Measurements from ENCODE around the gene IMP4. TPM values are rescaled to one million over a fixed set of nuclear protein-coding genes. Genes with fewer than 3 reads are reported as not detected.

IMP4 gene
- total RNA-seq, 1 experiment from 2014 or later = 121 TPM

- CTCF ChIA-PET = no interaction called here
- Histone ChIP-seq H3K27me3 (ENCODE audit: insufficient read depth, low read length) (no peaks in the 10 kb centered on the region), H3K36me3 (ENCODE audit: control insufficient read depth in 1 of 2, insufficient read depth in 2 of 2, low read length in 2 of 2) (peaks cover 0 to 6% of the 10 kb centered on the region in 2 experiments; a peak in 1 of 4 replicates), H3K79me2 (ENCODE audit: insufficient read depth, low read length) (0 out of 2 replicates have a peak, but pooled peaks cover 7% of the 10 kb centered on the region), H3K9me3 (ENCODE audit: control insufficient read depth in 1 of 2, insufficient read depth in 1 of 2, low read depth in 1 of 2, low read length in 2 of 2) (no peaks in the 10 kb centered on the region), H4K20me1 (ENCODE audit: insufficient read depth) (no peaks in the 10 kb centered on the region), H3K4me2 (ENCODE audit: low read length) (peak overlapping the region; percentile 45), H3K4me3 (replicated peaks in 1 of 2; ENCODE audit: low read depth in 1 of 2, low read length in 2 of 2) (no peak overlapping the region), H3K9me2 (ENCODE audit: insufficient read depth) (no peaks in the 10 kb centered on the region), H3K4me1 (ENCODE audit: control insufficient read depth in 1 of 2, insufficient read depth in 2 of 2, low read length in 2 of 2) (peaks cover 17 to 32% of the 10 kb centered on the region in 2 experiments; a peak in 3 of 4 replicates), H3K27ac (ENCODE audit: low read depth, low read length) (no peak overlapping the region), H2AFZ (ENCODE audit: low read depth, low read length, poor library complexity, severe bottlenecking) (no peak overlapping the region), H3K9ac (ENCODE audit: low read length) (no peak overlapping the region)
- no peak for ATAC-seq
- BruUV-seq (replicated peaks) = no TSS peak
- POLR2A ChIA-PET = interaction anchor here (0.5 kb wide), 1 partner anchor 11 kb away, joined by 3 read pairs; no protein-coding TSS in a partner anchor
- RAD21 ChIA-PET (ENCODE audit: low non-redundant PET in 1 of 2, low total read pairs in 2 of 2, uncharacterized antibody in 2 of 2, unreplicated experiment in 2 of 2) = no interaction called here
- TF ChIP-seq EZH2phosphoT487 (IDR thresholded peaks at IDR 0.05; ENCODE audit: borderline replicate concordance) (no peak), SIN3A (IDR thresholded peaks at IDR 0.05; ENCODE audit: low read depth) (no peak), EZH2 (IDR thresholded peaks at IDR 0.05) (no peak), SRF (IDR thresholded peaks at IDR 0.05; ENCODE audit: low read depth) (no peak), CEBPB (IDR thresholded peaks at IDR 0.05; ENCODE audit: low read depth) (no peak)
- intact Hi-C loops (cut with micrococcal nuclease) = no loop called here
- DNase-seq (ENCODE audit: low read depth, low spot score) = no peak
These were observed 32.9 kb downstream of the IMP4 start for GRCh38 chr2:130375291-130376266.

- intact Hi-C loops (cut with micrococcal nuclease) = no loop called here
- Histone ChIP-seq H3K4me3 (replicated peaks in 1 of 2; ENCODE audit: low read depth in 1 of 2, low read length in 2 of 2) (no peak overlapping the region), H2AFZ (ENCODE audit: low read depth, low read length, poor library complexity, severe bottlenecking) (no peak overlapping the region), H3K36me3 (ENCODE audit: control insufficient read depth in 1 of 2, insufficient read depth in 2 of 2, low read length in 2 of 2) (peaks cover 0 to 6% of the 10 kb centered on the region in 2 experiments; a peak in 1 of 4 replicates), H3K27ac (ENCODE audit: low read depth, low read length) (no peak overlapping the region), H3K79me2 (ENCODE audit: insufficient read depth, low read length) (0 out of 2 replicates have a peak, but pooled peaks cover 7% of the 10 kb centered on the region), H3K4me1 (ENCODE audit: control insufficient read depth in 1 of 2, insufficient read depth in 2 of 2, low read length in 2 of 2) (peaks cover 12 to 28% of the 10 kb centered on the region in 2 experiments; a peak in 3 of 4 replicates), H3K4me2 (ENCODE audit: low read length) (no peak overlapping the region), H4K20me1 (ENCODE audit: insufficient read depth) (no peaks in the 10 kb centered on the region), H3K9me3 (ENCODE audit: control insufficient read depth in 1 of 2, insufficient read depth in 1 of 2, low read depth in 1 of 2, low read length in 2 of 2) (no peaks in the 10 kb centered on the region), H3K9me2 (ENCODE audit: insufficient read depth) (no peaks in the 10 kb centered on the region), H3K9ac (ENCODE audit: low read length) (no peak overlapping the region), H3K27me3 (ENCODE audit: insufficient read depth, low read length) (no peaks in the 10 kb centered on the region)
- RAD21 ChIA-PET (ENCODE audit: low non-redundant PET in 1 of 2, low total read pairs in 2 of 2, uncharacterized antibody in 2 of 2, unreplicated experiment in 2 of 2) = no interaction called here
- no peak for DNase-seq (ENCODE audit: low read depth, low spot score)
- no peak for ATAC-seq
- POLR2A ChIA-PET = interaction anchor here (0.5 kb wide), 1 partner anchor 10 kb away, joined by 3 read pairs; no protein-coding TSS in a partner anchor
- no peak for TF ChIP-seq ZNF274 (IDR thresholded peaks at IDR 0.05; ENCODE audit: low read depth, low read length)
- no peak for TF ChIP-seq ELF1 (IDR thresholded peaks at IDR 0.05; ENCODE audit: borderline replicate concordance, low read depth)
- peak in 2 of 3 experiments; percentile 12 to 18; a peak in 2 of 6 replicates for TF ChIP-seq CTCF (IDR thresholded peaks at IDR 0.05 in 2 of 3, conservative IDR thresholded peaks at IDR 0.05 in 1 of 3; ENCODE audit: borderline replicate concordance in 1 of 3, insufficient read depth in 1 of 3, low read depth in 2 of 3, low read length in 2 of 3)
- CTCF ChIA-PET = no interaction called here
- no TSS peak for BruUV-seq (replicated peaks)
These were observed 34.0 kb downstream of the IMP4 start for GRCh38 chr2:130376433-130377293.

All from HCT116 (cell line).